ENCODE results near the gene RNASE8.

Gene RNASE8

GRCh38 chr14:21093769-21094681 is 36.4 kb downstream of the RNASE8 start:
- no peak for DNase-seq

DNA sequence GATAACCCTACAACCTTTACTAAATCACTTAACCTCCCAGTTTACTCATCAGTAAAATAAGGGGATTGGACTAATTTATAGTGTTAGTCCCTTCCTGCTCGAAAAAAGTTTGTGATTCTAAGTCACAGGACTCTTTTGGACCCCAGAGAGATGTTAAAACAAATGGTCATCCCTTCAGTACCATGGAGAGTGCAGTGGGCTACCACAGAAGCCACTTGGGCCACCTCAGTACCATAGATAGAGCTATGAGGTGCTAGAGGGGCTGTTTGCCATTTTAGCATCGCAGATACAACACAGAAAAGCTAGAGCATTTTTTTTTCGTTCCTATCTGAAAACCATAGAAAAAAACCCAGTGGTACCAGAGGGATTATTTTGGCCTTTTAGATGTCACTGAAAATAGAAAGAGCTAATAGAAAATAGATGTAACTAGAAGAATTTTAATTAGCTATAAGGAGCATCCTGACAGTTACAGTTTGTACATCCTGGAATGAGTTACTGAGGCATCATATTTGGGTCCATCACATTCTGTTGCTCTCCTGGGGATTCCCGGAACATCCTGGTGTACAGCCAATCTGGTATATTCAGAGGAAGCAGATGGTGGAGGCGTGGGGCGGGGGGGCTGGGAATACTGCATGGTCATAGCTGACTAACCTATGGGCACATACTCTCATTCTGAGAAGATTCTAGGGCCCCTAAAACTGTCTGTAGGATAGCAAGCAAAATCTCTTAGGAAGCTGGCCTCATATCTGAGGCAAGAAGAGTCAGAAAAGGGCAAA is 38.0 kb downstream of the RNASE8 start:
- no peak for DNase-seq

DNA sequence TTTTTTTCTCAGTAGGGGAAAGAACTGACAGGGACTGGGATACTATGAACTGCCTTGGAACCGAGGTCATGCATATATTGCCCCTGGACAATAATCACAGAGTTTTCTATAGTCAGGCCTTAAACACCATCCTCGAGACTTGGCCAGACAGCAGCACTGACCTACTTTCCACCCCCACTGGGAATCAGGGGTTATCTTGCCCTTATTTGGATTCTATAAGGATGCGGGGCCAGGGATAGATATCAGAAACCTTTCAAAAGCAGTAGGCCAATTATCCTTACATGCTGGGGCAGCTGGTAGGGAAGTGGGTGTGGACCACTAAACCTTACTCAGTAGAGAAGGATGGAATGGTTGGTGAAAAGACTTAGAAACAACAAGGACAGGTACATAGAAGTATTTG is 38.8 kb downstream of the RNASE8 start:
- DNase-seq: no peak

DNA sequence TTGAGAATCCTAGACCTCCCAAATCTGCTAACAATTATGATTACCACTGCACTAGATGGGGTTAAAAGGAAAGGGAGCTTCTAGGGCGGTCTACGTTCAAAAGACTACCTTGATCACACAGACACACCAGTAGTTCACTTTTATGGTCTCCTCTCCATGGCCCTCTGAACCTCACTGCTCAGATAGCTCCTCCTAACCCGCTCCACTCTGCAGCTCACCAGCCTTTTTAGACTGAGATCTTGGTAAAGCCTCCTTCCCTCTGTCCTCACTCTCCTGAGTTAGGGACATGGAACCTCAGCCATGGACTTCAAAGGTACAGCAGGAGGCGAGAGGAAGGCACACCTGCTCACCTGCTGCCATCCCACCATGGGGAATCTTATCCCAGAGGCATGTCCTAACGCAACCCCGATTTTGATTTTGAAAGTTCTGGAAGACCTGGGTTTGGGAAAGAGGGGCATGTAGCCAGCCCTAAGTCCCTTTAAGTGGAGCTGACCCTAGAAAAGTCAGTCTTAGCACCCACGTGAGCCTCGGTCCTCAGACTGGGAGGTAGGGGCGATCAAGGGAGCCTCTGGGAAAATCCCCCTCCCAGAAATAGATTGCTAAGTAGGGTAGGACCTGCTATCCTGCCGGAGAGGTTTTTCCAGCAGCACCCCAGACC is 39.5 kb downstream of the RNASE8 start:
- no peak for DNase-seq

GRCh38 chr14:21097636-21098075 is 40.0 kb downstream of the RNASE8 start:
- DNase-seq: no peak

DNA sequence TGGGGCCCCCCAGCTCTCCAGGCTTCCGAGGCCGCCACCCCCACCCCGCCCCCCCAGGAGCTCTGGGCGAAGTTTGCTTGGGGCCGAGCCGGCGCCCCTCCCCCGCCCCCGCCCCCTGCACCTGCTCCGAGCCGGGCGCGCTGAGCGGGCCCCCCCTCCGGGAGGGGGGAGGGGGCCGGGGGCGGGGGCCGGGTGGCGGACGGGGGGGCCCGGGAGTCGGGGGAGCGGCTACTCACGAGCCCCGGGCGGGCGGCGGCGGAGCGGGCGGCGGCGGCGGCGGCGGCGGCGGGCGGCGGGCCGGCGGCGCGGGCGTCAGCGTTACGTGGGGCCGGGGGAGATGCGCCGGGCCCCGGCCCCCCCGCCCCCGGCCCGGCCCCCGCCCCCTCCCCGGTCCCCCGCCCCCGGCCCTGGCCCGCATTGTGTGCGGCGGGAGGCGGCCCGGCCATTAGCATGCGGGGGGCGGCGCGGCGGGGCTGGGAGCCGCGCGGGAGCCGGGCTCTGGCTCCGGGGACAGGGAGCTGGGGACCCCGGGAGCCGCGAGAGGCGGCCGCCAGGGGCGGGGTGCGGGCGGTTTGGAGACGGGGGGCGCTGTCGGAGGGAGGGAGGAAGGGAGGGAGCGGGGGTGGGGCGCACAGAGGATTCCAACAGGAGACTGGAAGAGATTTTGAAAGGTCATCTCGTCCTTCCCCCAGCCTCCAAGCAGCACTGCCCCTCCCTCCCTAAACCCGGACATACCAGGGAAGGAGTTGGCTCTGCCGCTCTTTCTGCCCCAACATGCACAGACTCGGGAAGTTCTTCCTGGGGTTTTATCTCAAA is 40.7 kb downstream of the RNASE8 start, which contains the start of gene ZNF219:
Gene ZNF219, minus strand, starts transcription at position 580 of the 816 bp plus-strand sequence. CDS start 5,064 bp downstream, outside the sequence.
- DNase-seq: no peak

- DNase-seq: no peak
These were observed 41.4 kb downstream of the RNASE8 start for GRCh38 chr14:21098892-21099595.

DNA sequence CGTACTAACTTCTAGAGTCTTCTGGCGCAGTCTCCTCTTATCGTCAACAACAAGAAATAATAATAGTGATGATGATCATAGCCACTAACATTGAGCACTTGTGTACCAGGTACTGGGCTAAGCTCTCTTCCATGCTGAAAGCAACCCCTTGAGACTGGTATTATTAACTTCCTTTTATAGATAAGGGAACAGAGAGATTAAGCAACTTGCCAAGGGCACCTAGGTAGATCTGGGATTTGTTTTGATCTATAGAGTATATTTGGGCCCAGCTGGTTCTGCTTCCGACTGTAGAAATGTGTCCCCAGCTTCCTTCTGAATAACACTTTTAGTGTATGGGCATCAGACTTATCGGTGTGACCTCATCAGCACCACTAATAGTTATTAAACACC is 42.0 kb downstream of the RNASE8 start:
- no peak for DNase-seq

GRCh38 chr14:21100931-21101330 is 43.3 kb downstream of the RNASE8 start, which contains the start of gene TMEM253:
TMEM253 (plus strand) TSS chr14:21101066; CDS start chr14:21101344, 278 bp downstream.
- no peak for DNase-seq

- no peak for DNase-seq
These were observed 44.3 kb downstream of the RNASE8 start for GRCh38 chr14:21101802-21102413.

DNA sequence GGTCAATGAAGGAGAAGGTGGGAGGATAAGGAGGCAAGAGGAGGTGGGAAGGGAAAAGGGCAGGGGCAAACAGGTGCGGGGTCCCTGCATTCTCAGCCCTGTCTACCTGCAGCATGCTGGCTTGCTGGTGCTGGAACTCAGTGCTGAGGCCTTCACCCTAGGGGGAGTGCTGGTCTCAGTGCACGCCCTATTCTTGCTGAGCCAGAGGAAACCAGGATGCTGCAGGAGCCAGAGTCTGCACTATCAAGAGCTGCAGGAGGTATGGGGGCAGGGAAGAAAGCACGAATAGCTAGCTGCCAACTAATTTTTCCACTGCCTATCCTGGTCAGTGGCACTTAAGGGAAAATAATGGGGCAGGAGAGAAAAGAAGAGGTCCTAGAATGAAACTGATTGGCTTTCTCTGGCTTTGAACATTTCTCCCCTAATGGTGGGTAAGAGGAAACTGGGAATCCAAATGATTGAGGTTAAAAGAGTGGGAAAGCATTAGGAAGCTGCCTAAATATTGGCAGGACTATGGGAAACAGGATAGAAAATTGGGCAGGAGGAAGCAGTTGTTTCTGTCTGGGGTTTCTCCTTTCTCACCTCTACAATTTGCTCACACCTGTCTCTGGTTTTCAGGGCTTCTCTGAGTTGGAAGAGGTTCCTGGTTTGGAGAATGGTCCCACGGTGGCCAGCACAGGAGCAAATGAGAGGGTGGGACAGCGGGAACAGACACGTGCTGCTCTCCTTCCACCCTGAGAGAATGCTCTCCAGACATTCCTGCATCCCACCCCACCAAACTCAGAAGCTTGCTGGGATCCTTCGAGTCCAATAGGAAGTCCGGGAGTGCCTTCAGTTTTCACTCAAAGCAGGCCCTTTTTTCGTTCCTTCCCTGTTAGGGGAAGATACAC is 45.1 kb downstream of the RNASE8 start:
- DNase-seq: no peak

GRCh38 chr14:21103411-21103709 is 45.7 kb downstream of the RNASE8 start:
- DNase-seq: no peak

DNA sequence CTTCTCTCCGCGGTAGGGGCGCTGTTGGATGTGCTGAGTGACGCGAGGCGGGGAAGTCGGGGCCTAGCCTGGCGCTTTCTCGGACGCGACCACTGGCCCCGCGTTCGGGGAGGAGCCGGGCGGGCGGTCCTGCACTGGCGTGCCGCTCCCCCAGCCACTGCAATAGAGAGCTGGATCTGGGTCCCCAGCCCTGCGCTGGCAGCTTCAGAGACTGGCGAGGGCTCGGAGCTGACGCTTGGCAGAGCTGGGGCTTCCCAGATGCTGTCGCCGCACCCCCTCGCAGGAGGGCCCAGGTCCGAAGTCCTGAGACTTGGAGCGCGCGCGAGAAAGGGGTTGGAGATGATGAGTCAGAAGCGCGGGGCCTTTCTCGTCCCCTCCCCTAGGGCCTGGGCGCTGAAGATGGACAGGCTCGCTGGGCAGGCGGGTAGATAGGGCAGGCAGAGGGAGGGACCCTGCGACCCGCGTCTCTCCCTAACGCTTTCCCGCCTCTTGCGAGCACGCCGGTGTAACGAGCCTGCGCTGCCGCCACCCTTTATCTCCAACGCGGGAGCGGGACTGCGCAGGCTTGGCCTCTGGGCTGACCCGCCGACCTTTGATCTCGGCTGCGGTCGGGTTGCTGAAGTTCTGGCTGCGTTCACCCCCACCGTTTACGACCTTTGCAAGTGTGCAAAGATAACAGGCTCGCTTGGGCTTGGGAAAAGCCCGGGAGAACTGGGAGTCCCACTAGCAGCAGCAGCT is 46.3 kb downstream of the RNASE8 start:
- peak; percentile 93 to 94 for DNase-seq

DNA sequence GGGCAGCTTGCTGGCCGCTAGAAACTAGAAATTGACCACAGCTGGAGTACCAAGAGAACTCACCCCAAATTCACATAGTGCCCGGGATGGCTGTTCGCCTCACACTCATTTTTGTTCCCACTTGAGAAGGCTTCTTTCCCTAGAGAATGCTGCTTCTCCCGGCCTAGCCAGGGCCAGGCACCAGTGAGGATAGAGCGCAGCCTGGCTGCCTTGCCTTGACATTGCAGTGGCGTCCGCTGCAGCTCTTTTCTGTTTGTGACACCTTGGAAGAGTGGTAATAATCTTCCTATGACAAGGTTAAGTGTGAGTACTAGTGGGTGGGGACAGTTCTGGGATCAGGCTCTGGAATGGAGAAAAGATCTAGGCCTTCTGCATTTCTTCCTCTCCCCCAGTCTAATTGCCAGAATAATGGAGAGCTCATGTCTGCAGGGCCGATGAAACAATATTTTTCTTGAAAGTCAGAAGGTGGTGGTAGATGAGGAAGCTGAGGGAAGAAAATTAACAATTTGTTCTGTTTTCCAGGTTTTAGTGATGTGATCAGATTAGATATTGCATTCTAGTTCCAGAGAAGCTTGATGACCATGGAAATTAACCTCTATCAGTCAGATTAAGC is 46.9 kb downstream of the RNASE8 start:
- DNase-seq: peak; percentile 54 to 58

DNA sequence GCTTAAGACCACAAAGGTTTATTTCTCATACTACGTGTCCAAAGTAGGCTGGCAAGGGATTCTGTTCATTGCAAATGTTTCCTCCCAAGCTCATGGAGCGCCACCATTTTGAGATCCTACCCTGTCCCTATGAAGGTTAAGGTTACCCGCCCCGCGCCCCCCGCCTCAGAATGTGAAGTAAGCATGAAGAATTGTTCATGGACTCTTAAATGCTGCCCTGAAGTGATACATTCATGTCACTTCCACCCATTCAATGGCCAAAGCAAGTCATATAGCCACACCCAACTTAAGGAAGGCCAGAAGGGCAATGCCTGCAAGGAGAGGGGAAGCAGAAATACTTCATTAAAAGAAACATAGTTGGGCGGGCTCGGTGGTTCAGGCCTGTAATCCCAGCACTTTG is 47.5 kb downstream of the RNASE8 start:
- no peak for DNase-seq

DNA sequence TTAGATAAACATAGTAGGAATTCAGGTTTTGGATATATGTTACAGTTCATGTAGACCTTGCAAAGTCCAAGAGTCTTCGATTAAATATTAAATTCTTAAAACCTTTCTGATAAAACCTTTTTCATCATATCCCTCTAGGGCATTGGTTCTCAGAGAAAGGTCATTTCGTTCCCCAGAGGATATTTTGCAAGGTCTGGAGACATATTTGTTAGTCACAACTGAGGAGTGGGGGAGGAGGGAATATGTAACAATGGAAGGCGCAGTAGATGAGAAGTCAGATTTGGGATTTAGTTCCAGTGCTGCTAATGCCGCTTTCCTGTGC is 48.5 kb downstream of the RNASE8 start:
- no peak for DNase-seq

GRCh38 chr14:21106498-21107282 is 49.1 kb downstream of the RNASE8 start:
- peak; percentile 65 to 79 for DNase-seq

- DNase-seq: no peak
These were observed 49.7 kb downstream of the RNASE8 start for GRCh38 chr14:21107283-21107800.
